MCF 10A (cell line): ENCODE measurements around the gene SAMD11. TPM values are rescaled to one million over a fixed set of nuclear protein-coding genes. Genes with fewer than 3 reads are reported as not detected.

ENCODE experiments used
- BruUV-seq: library from RNA; stranded (reverse); fragments of 400-500 nt; replicated peaks from 2 replicates; lab custom pipeline; 2021; lab: Mats Ljungman, UMichigan
- CTCF ChIA-PET: fragments of 300-600 bp; sonication (Branson Sonifier 250); formaldehyde crosslinking; extraction: SDS; loops from one replicate; lab custom pipeline; 2021; ENCODE audit warnings: antibody characterized with exemption, inconsistent platforms; lab: Yijun Ruan, JAX
- POLR2A ChIA-PET: fragments of 300-600, 350-650 bp; sonication (Branson Sonifier 250); formaldehyde crosslinking; extraction: SDS; loops from one replicate; lab custom pipeline; 2020; ENCODE audit warnings: antibody characterized with exemption, inconsistent platforms; lab: Yijun Ruan, JAX
- DNase-seq: peaks from one replicate; pipeline ENCODE4 v3.0.0-alpha.2; 2018; ENCODE audit not compliant: unreplicated experiment
- H3K27ac Mint-ChIP-seq: one replicate; pipeline ENCODE4 v1.8.0; 2022; ENCODE audit warnings: mild to moderate bottlenecking, low read depth, mixed read lengths; ENCODE audit not compliant: unreplicated experiment
- H3K27me3 Mint-ChIP-seq: one replicate; pipeline ENCODE4 v1.8.0; 2022; ENCODE audit warnings: mixed read lengths; ENCODE audit not compliant: insufficient read depth, unreplicated experiment
- H3K36me3 Mint-ChIP-seq: one replicate; pipeline ENCODE4 v1.8.0; 2022; ENCODE audit warnings: mild to moderate bottlenecking, moderate library complexity, mixed read lengths; ENCODE audit not compliant: insufficient read depth, unreplicated experiment
- H3K4me1 Mint-ChIP-seq: one replicate; pipeline ENCODE4 v1.8.0; 2022; ENCODE audit warnings: mixed read lengths; ENCODE audit not compliant: insufficient read depth, unreplicated experiment
- H3K4me3 Mint-ChIP-seq: one replicate; pipeline ENCODE4 v1.8.0; 2022; ENCODE audit warnings: mild to moderate bottlenecking, moderate library complexity, mixed read lengths; ENCODE audit not compliant: unreplicated experiment
- H3K9me3 Mint-ChIP-seq: one replicate; pipeline ENCODE4 v1.8.0; 2022; ENCODE audit warnings: mixed read lengths; ENCODE audit not compliant: unreplicated experiment
- CTCF ChIP-seq: fragments of 200-600 bp; IDR thresholded peaks from one replicate; pipeline ENCODE4 v1.8.0; 2022; ENCODE audit warnings: antibody characterized with exemption, mild to moderate bottlenecking; ENCODE audit not compliant: unreplicated experiment
- intact Hi-C: fragments of 100-400 bp; cut with micrococcal nuclease; formaldehyde crosslinking; loops from 2 replicates; pipeline ENCODE4 v1.14.1; 2022
- total RNA-seq: library from RNA; stranded (reverse); gene quantifications from 2 replicates; pipeline ENCODE4 v1.2.3, GENCODE V29; 2022

Gene SAMD11
- total RNA-seq, 1 experiment from 2014 or later = not detected

- ChIA-PET CTCF (no interaction called here), POLR2A (no interaction called here)
- BruUV-seq = no TSS peak
- no peak for TF ChIP-seq CTCF
- no peaks in the 10 kb centered on the region for H3K36me3 Mint-ChIP-seq
- intact Hi-C loops = no loop called here
- H3K9me3 Mint-ChIP-seq = no peaks in the 10 kb centered on the region
- peak overlapping the region; percentile 14 for H3K4me3 Mint-ChIP-seq
- H3K4me1 Mint-ChIP-seq = peaks cover 13% of the 10 kb centered on the region
- DNase-seq = no peak
- H3K27ac Mint-ChIP-seq = no peak overlapping the region
- H3K27me3 Mint-ChIP-seq = peaks cover 51% of the 10 kb centered on the region
Observed at GRCh38 chr1:924656-925560, 1.2 kb downstream of the SAMD11 start.

GRCh38 chr1:925561-926421, 2.1 kb downstream of the SAMD11 start:
- no peak overlapping the region for H3K27ac Mint-ChIP-seq
- no peaks in the 10 kb centered on the region for H3K9me3 Mint-ChIP-seq
- TF ChIP-seq CTCF = no peak
- H3K36me3 Mint-ChIP-seq = no peaks in the 10 kb centered on the region
- CTCF ChIA-PET = no interaction called here
- DNase-seq = no peak
- peaks cover 7% of the 10 kb centered on the region for H3K4me1 Mint-ChIP-seq
- H3K27me3 Mint-ChIP-seq = peaks cover 51% of the 10 kb centered on the region
- no peak overlapping the region for H3K4me3 Mint-ChIP-seq
- intact Hi-C loops = no loop called here
- BruUV-seq = no TSS peak
- POLR2A ChIA-PET = interaction anchor here (0.7 kb wide), 1 partner anchor 133 kb away, joined by 3 read pairs; no protein-coding TSS in a partner anchor

- Mint-ChIP-seq H3K27ac (no peak overlapping the region), H3K27me3 (peaks cover 36% of the 10 kb centered on the region), H3K36me3 (no peaks in the 10 kb centered on the region), H3K4me1 (no peaks in the 10 kb centered on the region), H3K9me3 (no peaks in the 10 kb centered on the region), H3K4me3 (no peak overlapping the region)
- no peak for TF ChIP-seq CTCF
- no peak for DNase-seq
- BruUV-seq = no TSS peak
- ChIA-PET CTCF (interaction anchor here (3.2 kb wide), 1 partner anchor 11 kb away, joined by 18 read pairs; no protein-coding TSS in a partner anchor), POLR2A (no interaction called here)
- intact Hi-C loops = no loop called here
Observed at GRCh38 chr1:927234-927633, 3.5 kb downstream of the SAMD11 start.

GRCh38 chr1:927748-928147, 4.0 kb downstream of the SAMD11 start:
- Mint-ChIP-seq H3K9me3 (no peaks in the 10 kb centered on the region), H3K27me3 (peaks cover 33% of the 10 kb centered on the region), H3K4me3 (no peak overlapping the region), H3K36me3 (no peaks in the 10 kb centered on the region), H3K4me1 (no peaks in the 10 kb centered on the region), H3K27ac (no peak overlapping the region)
- BruUV-seq = no TSS peak
- CTCF ChIA-PET = interaction anchor here (3.2 kb wide), 1 partner anchor 10 kb away, joined by 18 read pairs; no protein-coding TSS in a partner anchor
- POLR2A ChIA-PET = no interaction called here
- no peak for TF ChIP-seq CTCF
- DNase-seq = no peak
- intact Hi-C loops = no loop called here
